Naive thymus-derived CD4-positive, alpha-beta T cell (primary cell): ENCODE data around the gene WFS1. TPM values are rescaled to one million over a fixed set of nuclear protein-coding genes. Genes with fewer than 3 reads are reported as not detected.

Source experiments
- ATAC-seq: fragments of 150-1000 bp; cut with Tn5 transposase; 2 replicates; pipeline ENCODE4 v1.10.0; 2021; ENCODE audit warnings: mild to moderate bottlenecking, moderate library complexity
- CTCF ChIA-PET: fragments of 350-600 bp; sonication (Branson Sonifier 250); formaldehyde crosslinking; loops from one replicate; lab custom pipeline; 2021; ENCODE audit warnings: antibody characterized with exemption; lab: Charles Lee
- POLR2A ChIA-PET: fragments of 350-600 bp; sonication (Branson Sonifier 250); formaldehyde crosslinking; loops from one replicate; lab custom pipeline; 2021; ENCODE audit warnings: antibody characterized with exemption, inconsistent platforms; lab: Charles Lee
- DNase-seq, 9 donors: peaks; one replicate each; pipeline versions ENCODE4 v3.0.0 to v3.0.0-alpha.2; 2020 to 2022; ENCODE audit warnings: mixed read lengths in 1 of 9
- H3K27ac ChIP-seq: one replicate; pipeline ENCODE4 v1.7.0; 2013; ENCODE audit warnings: mild to moderate bottlenecking, low read depth, low read length, moderate library complexity
- H3K27me3 ChIP-seq, 2 donors: one replicate each; pipeline ENCODE4 v1.7.0; 2013; ENCODE audit warnings: low read length in 2 of 2, mild to moderate bottlenecking in 2 of 2, moderate library complexity in 2 of 2; ENCODE audit not compliant: control insufficient read depth in 2 of 2, insufficient read depth in 2 of 2
- H3K36me3 ChIP-seq, 3 experiments: 1 replicate in 2 of 3; 2 replicates in 1 of 3; pipeline ENCODE4 v1.7.0; 2013; ENCODE audit warnings: low read length in 3 of 3, mild to moderate bottlenecking in 3 of 3, moderate library complexity in 1 of 3; ENCODE audit not compliant: insufficient read depth in 3 of 3, control insufficient read depth in 2 of 3
- H3K4me1 ChIP-seq, 2 donors: one replicate each; pipeline ENCODE4 v1.7.0; 2013; ENCODE audit warnings: low read length in 2 of 2, mild to moderate bottlenecking in 2 of 2, moderate library complexity in 1 of 2; ENCODE audit not compliant: control insufficient read depth in 2 of 2, insufficient read depth in 2 of 2
- H3K4me3 ChIP-seq: 2 replicates; pipeline ENCODE4 v1.7.0; 2013; ENCODE audit warnings: mild to moderate bottlenecking, low read length
- H3K9me3 ChIP-seq, 3 experiments: 1 replicate in 2 of 3; 2 replicates in 1 of 3; pipeline ENCODE4 v1.7.0; 2013; ENCODE audit warnings: low read length in 3 of 3; ENCODE audit not compliant: control insufficient read depth in 2 of 3
- H3K27ac Mint-ChIP-seq, 9 donors: one replicate each; pipeline ENCODE4 v1.8.0; 2020 to 2022; ENCODE audit warnings: mixed read lengths in 9 of 9, mild to moderate bottlenecking in 8 of 9, moderate library complexity in 5 of 9, inconsistent platforms in 2 of 9
- H3K27me3 Mint-ChIP-seq, 5 donors: one replicate each; pipeline ENCODE4 v1.8.0; 2021 to 2022; ENCODE audit warnings: mixed read lengths in 5 of 5, mild to moderate bottlenecking in 1 of 5
- H3K36me3 Mint-ChIP-seq, 5 donors: one replicate each; pipeline ENCODE4 v1.8.0; 2020 to 2022; ENCODE audit warnings: mixed read lengths in 5 of 5, mild to moderate bottlenecking in 3 of 5, inconsistent platforms in 1 of 5
- H3K4me1 Mint-ChIP-seq, 7 donors: one replicate each; pipeline ENCODE4 v1.8.0; 2020 to 2022; ENCODE audit warnings: mixed read lengths in 7 of 7, mild to moderate bottlenecking in 3 of 7, inconsistent platforms in 1 of 7
- H3K4me3 Mint-ChIP-seq, 10 donors: one replicate each; pipeline ENCODE4 v1.8.0; 2020 to 2022; ENCODE audit warnings: mild to moderate bottlenecking in 10 of 10, mixed read lengths in 10 of 10, moderate library complexity in 6 of 10, inconsistent platforms in 2 of 10
- H3K9me3 Mint-ChIP-seq, 11 donors: one replicate each; pipeline ENCODE4 v1.8.0; 2020 to 2022; ENCODE audit warnings: mixed read lengths in 11 of 11, mild to moderate bottlenecking in 4 of 11, inconsistent platforms in 1 of 11, moderate library complexity in 1 of 11
- intact Hi-C, 2 donors: fragments of 100-400 bp; cut with micrococcal nuclease; formaldehyde crosslinking; loops; one replicate each; pipeline ENCODE4 v1.15.1; 2023
- polyA plus RNA-seq, 2 donors: library from polyadenylated mRNA; unstranded; fragments of 300-500 nt; fragmentation: Illumina TruSeq; gene quantifications; one replicate each; pipeline ENCODE4 v1.2.3, GENCODE V29; 2021
- total RNA-seq, 6 experiments: library from RNA in 5 of 6; stranded (reverse) in 5 of 6; gene quantifications; 1 replicate in 5 of 6; 2 replicates in 1 of 6; pipeline ENCODE4 v1.2.3 and lab custom pipeline; 2021 to 2026

The WFS1 gene
- total and polyA plus RNA-seq, 7 experiments from 2014 or later: 2.8 to 6.7 (median 4.4) TPM

GRCh38 chr4:6341696-6342095 lies 72.0 kb downstream of the WFS1 start:
- Histone ChIP-seq H3K27ac (no peak overlapping the region), H3K4me1 (peaks cover 0 to 16% of the 10 kb centered on the region in 2 donors), H3K4me3 (no peak overlapping the region), H3K27me3 (no peaks in the 10 kb centered on the region), H3K9me3 (no peaks in the 10 kb centered on the region), H3K36me3 (no peaks in the 10 kb centered on the region)
- intact Hi-C loops: no loop called here
- Mint-ChIP-seq H3K9me3 (peaks cover 0 to 4% (median 0%) of the 10 kb centered on the region in 11 donors), H3K4me1 (peaks cover 4 to 22% (median 12%) of the 10 kb centered on the region in 7 donors), H3K36me3 (no peaks in the 10 kb centered on the region), H3K27me3 (peaks cover 29 to 51% (median 45%) of the 10 kb centered on the region in 5 donors), H3K27ac (no peak overlapping the region), H3K4me3 (no peak overlapping the region)
- ATAC-seq (no peak), DNase-seq (no peak)
- ChIA-PET CTCF (interaction anchor here (1.2 kb wide), 2 partner anchors 11 to 14 kb away, joined by 3 read pairs; no protein-coding TSS in a partner anchor), POLR2A (no interaction called here)

GRCh38 chr4:6342530-6343293 lies 73.1 kb downstream of the WFS1 start:
- Histone ChIP-seq H3K27me3 (no peaks in the 10 kb centered on the region), H3K4me1 (peaks cover 0 to 12% of the 10 kb centered on the region in 2 donors), H3K36me3 (no peaks in the 10 kb centered on the region), H3K9me3 (no peaks in the 10 kb centered on the region), H3K27ac (no peak overlapping the region), H3K4me3 (no peak overlapping the region)
- intact Hi-C loops: no loop called here
- Mint-ChIP-seq H3K36me3 (no peaks in the 10 kb centered on the region), H3K4me3 (no peak overlapping the region), H3K4me1 (peaks cover 0 to 16% (median 7%) of the 10 kb centered on the region in 7 donors), H3K27ac (no peak overlapping the region), H3K27me3 (peaks cover 20 to 42% (median 36%) of the 10 kb centered on the region in 5 donors), H3K9me3 (peaks cover 0 to 4% (median 0%) of the 10 kb centered on the region in 11 donors)
- POLR2A ChIA-PET: no interaction called here
- ATAC-seq: no peak
- CTCF ChIA-PET: interaction anchor here (1.2 kb wide), 1 partner anchor 12 kb away, joined by 3 read pairs; no protein-coding TSS in a partner anchor
- no peak for DNase-seq

GRCh38 chr4:6343939-6344408 lies 74.3 kb downstream of the WFS1 start:
- intact Hi-C loops: no loop called here
- Histone ChIP-seq H3K4me1 (no peaks in the 10 kb centered on the region), H3K9me3 (no peaks in the 10 kb centered on the region), H3K4me3 (no peak overlapping the region), H3K27ac (no peak overlapping the region), H3K36me3 (no peaks in the 10 kb centered on the region), H3K27me3 (no peaks in the 10 kb centered on the region)
- Mint-ChIP-seq H3K4me1 (peaks cover 0 to 4% (median 0%) of the 10 kb centered on the region in 7 donors), H3K9me3 (peaks cover 0 to 4% (median 0%) of the 10 kb centered on the region in 11 donors), H3K36me3 (no peaks in the 10 kb centered on the region), H3K27me3 (peaks cover 9 to 36% (median 26%) of the 10 kb centered on the region in 5 donors), H3K4me3 (no peak overlapping the region), H3K27ac (no peak overlapping the region)
- ChIA-PET POLR2A (no interaction called here), CTCF (no interaction called here)
- no peak for DNase-seq
- no peak for ATAC-seq

- H3K36me3 Mint-ChIP-seq: no peaks in the 10 kb centered on the region
- CTCF ChIA-PET: no interaction called here
- H3K4me1 Mint-ChIP-seq: no peaks in the 10 kb centered on the region
- H3K27ac ChIP-seq: no peak overlapping the region
- no peaks in the 10 kb centered on the region for H3K36me3 ChIP-seq
- H3K9me3 Mint-ChIP-seq: peaks cover 0 to 4% (median 0%) of the 10 kb centered on the region in 11 donors
- H3K27me3 Mint-ChIP-seq: peaks cover 6 to 25% (median 19%) of the 10 kb centered on the region in 5 donors
- no peak overlapping the region for H3K4me3 Mint-ChIP-seq
- no peaks in the 10 kb centered on the region for H3K4me1 ChIP-seq
- no peak overlapping the region for H3K27ac Mint-ChIP-seq
- DNase-seq (no peak), ATAC-seq (no peak)
- H3K9me3 ChIP-seq: no peaks in the 10 kb centered on the region
- intact Hi-C loops: no loop called here
- no peak overlapping the region for H3K4me3 ChIP-seq
- no peaks in the 10 kb centered on the region for H3K27me3 ChIP-seq
- POLR2A ChIA-PET: no interaction called here
Observed at GRCh38 chr4:6345096-6345830, 75.6 kb downstream of the WFS1 start.

- no peak for DNase-seq
- H3K27me3 ChIP-seq: no peaks in the 10 kb centered on the region
Observed at GRCh38 chr4:6345866-6346265, 76.2 kb downstream of the WFS1 start.

GRCh38 chr4:6346373-6347110 lies 76.9 kb downstream of the WFS1 start:
- Mint-ChIP-seq H3K9me3 (peaks cover 0 to 4% (median 0%) of the 10 kb centered on the region in 11 donors), H3K4me1 (no peaks in the 10 kb centered on the region), H3K27me3 (peaks cover 0 to 19% (median 9%) of the 10 kb centered on the region in 5 donors), H3K4me3 (no peak overlapping the region), H3K27ac (no peak overlapping the region), H3K36me3 (no peaks in the 10 kb centered on the region)
- Histone ChIP-seq H3K4me1 (no peaks in the 10 kb centered on the region), H3K9me3 (no peaks in the 10 kb centered on the region), H3K4me3 (no peak overlapping the region), H3K27ac (no peak overlapping the region), H3K36me3 (no peaks in the 10 kb centered on the region), H3K27me3 (no peaks in the 10 kb centered on the region)
- ATAC-seq (no peak), DNase-seq (no peak)
- intact Hi-C loops: no loop called here
- ChIA-PET POLR2A (no interaction called here), CTCF (no interaction called here)

More at GRCh38 chr4:6345866-6346265, 76.2 kb downstream of the WFS1 start:
- H3K9me3 Mint-ChIP-seq: peaks cover 0 to 4% (median 0%) of the 10 kb centered on the region in 11 donors
- no peak overlapping the region for H3K4me3 ChIP-seq
- no peak overlapping the region for H3K27ac Mint-ChIP-seq
- no peaks in the 10 kb centered on the region for H3K36me3 Mint-ChIP-seq
- no peak overlapping the region for H3K27ac ChIP-seq
- H3K4me1 Mint-ChIP-seq: no peaks in the 10 kb centered on the region
- no peaks in the 10 kb centered on the region for H3K36me3 ChIP-seq
- no peaks in the 10 kb centered on the region for H3K4me1 ChIP-seq
- CTCF ChIA-PET: no interaction called here
- intact Hi-C loops: no loop called here
- peaks cover 0 to 24% (median 14%) of the 10 kb centered on the region in 5 donors for H3K27me3 Mint-ChIP-seq
- no peak for ATAC-seq
- no peaks in the 10 kb centered on the region for H3K9me3 ChIP-seq
- H3K4me3 Mint-ChIP-seq: no peak overlapping the region
- POLR2A ChIA-PET: no interaction called here
